Midbrain (tissue), 1 donor: ENCODE results near the gene IL10RB.
A peak's percentile ranks its signal among the peaks of the same experiment; 100 is the strongest.
"Not testable (repeated sequence)": the region's sequence is repeated elsewhere in the genome, so short reads cannot be mapped to it uniquely, and the experiment has no call there.

Experiments used
- DNase-seq: peaks from one replicate; lab custom pipeline; 2025; lab: John Stamatoyannopoulos, UW

IL10RB gene

GRCh38 chr21:33241846-33242245, 24.3 kb upstream of the IL10RB start:
- DNase-seq, result no peak

- not testable (repeated sequence) for DNase-seq
Observed at GRCh38 chr21:33242846-33243245, 23.3 kb upstream of the IL10RB start.

- DNase-seq, result no peak
Observed at GRCh38 chr21:33244082-33244778, 21.9 kb upstream of the IL10RB start.

GRCh38 chr21:33244779-33245105, 21.4 kb upstream of the IL10RB start:
- no peak for DNase-seq

GRCh38 chr21:33245289-33245918, 20.8 kb upstream of the IL10RB start:
- DNase-seq, result no peak

GRCh38 chr21:33246506-33246905, 19.7 kb upstream of the IL10RB start:
- no peak for DNase-seq

GRCh38 chr21:33246963-33247362, 19.2 kb upstream of the IL10RB start:
- no peak for DNase-seq

GRCh38 chr21:33247599-33247998, 18.6 kb upstream of the IL10RB start:
- no peak for DNase-seq

- no peak for DNase-seq
Observed at GRCh38 chr21:33249331-33250002, 16.7 kb upstream of the IL10RB start.

GRCh38 chr21:33251119-33251518, 15.0 kb upstream of the IL10RB start:
- DNase-seq, result no peak

GRCh38 chr21:33253382-33253781, 12.8 kb upstream of the IL10RB start:
- not testable (repeated sequence) for DNase-seq

GRCh38 chr21:33254766-33255165, 11.4 kb upstream of the IL10RB start:
- no peak for DNase-seq

GRCh38 chr21:33255404-33255803, 10.8 kb upstream of the IL10RB start:
- no peak for DNase-seq

GRCh38 chr21:33256019-33256418, 10.1 kb upstream of the IL10RB start:
- DNase-seq, result no peak

- no peak for DNase-seq
Observed at GRCh38 chr21:33257094-33257803, 8.9 kb upstream of the IL10RB start.

GRCh38 chr21:33258475-33258874, 7.7 kb upstream of the IL10RB start:
- DNase-seq, result no peak

- DNase-seq, result no peak
Observed at GRCh38 chr21:33259428-33259827, 6.7 kb upstream of the IL10RB start.

GRCh38 chr21:33259995-33260394, 6.2 kb upstream of the IL10RB start:
- peak; percentile 33 for DNase-seq

GRCh38 chr21:33261635-33262034, 4.5 kb upstream of the IL10RB start:
- peak; percentile 2 for DNase-seq

- DNase-seq, result no peak
Observed at GRCh38 chr21:33262921-33263320, 3.2 kb upstream of the IL10RB start.

- no peak for DNase-seq
Observed at GRCh38 chr21:33264561-33264960, 1.6 kb upstream of the IL10RB start.

- DNase-seq, result peak; percentile 17
Observed at GRCh38 chr21:33265664-33266049, 510 bp upstream of the IL10RB start.

GRCh38 chr21:33266789-33267135, 595 bp downstream of the IL10RB start:
- no peak for DNase-seq
